BLaER1 (cell line): ENCODE measurements around the gene EML2.

ENCODE experiments used
- H3K27ac ChIP-seq: shearing (Covaris generic); formaldehyde crosslinking; 2 replicates; pipeline ENCODE4 v1.8.1; 2022
- H3K27me3 ChIP-seq: shearing (Covaris generic); formaldehyde crosslinking; 2 replicates; pipeline ENCODE4 v1.8.1; 2022
- H3K36me3 ChIP-seq: shearing (Covaris generic); formaldehyde crosslinking; 2 replicates; pipeline ENCODE4 v1.8.1; 2022
- H3K4me1 ChIP-seq: shearing (Covaris generic); formaldehyde crosslinking; 2 replicates; pipeline ENCODE4 v1.8.1; 2022
- H3K4me2 ChIP-seq: shearing (Covaris generic); formaldehyde crosslinking; 2 replicates; pipeline ENCODE4 v1.8.1; 2022
- H3K4me3 ChIP-seq: shearing (Covaris generic); formaldehyde crosslinking; 2 replicates; pipeline ENCODE4 v1.8.1; 2022
- H3K9ac ChIP-seq: shearing (Covaris generic); formaldehyde crosslinking; 2 replicates; pipeline ENCODE4 v1.8.1; 2022
- H3K9me3 ChIP-seq: shearing (Covaris generic); formaldehyde crosslinking; 2 replicates; pipeline ENCODE4 v1.8.1; 2022
- H4K20me1 ChIP-seq: shearing (Covaris generic); formaldehyde crosslinking; 2 replicates; pipeline ENCODE4 v1.8.1; 2022
- Cebpa-rat ChIP-seq: shearing (Covaris generic); IDR thresholded peaks from 2 replicates; pipeline ENCODE4 v1.8.1; 2022

Gene EML2

DNA sequence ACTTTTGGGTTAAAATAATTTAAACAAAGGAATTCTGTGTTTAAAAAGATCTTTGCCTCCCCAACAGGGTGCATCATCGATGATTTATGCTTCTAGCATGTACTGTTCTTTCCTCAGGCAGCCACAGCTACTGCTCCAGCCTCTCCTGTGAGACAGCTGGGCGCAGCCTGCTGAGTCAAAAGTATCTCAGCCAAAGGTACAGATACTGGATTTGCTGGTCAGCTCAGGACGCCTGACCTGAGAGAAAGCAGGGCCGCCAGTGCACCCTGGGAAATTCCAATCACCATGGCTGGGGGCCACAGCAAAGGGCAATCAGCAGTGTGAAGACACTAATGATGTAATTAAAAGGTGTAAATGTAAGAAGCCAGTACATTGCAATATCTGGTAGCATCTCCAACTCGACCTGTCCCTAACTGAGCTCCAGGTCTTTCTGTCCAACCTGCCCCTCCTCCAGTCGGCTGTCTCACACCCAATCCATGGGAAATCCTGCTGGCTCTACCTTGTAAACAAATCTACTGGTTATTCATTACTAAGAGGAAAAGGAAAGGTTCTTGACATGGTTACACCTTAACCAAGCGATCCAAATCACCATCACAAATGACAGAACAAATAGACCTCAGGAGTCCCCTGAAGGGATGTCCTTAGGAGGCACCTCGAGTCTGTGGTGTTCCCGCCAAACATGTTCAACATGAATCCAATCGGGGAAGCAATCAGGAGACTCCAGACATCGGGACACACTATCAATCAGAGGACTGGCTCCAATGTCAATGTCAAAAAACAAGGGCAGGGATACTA lies 61.9 kb downstream of the EML2 start:
- Histone ChIP-seq H3K4me3 (no peak overlapping the region), H3K9ac (no peak overlapping the region), H3K4me1 (peaks cover 7% of the 10 kb centered on the region; the same call in 1 of the 2 replicates), H3K9me3 (no peaks in the 10 kb centered on the region), H3K27ac (no peak overlapping the region), H3K27me3 (no peaks in the 10 kb centered on the region), H3K4me2 (no peak overlapping the region), H4K20me1 (peaks cover 20% of the 10 kb centered on the region; the same call in 1 of the 2 replicates), H3K36me3 (0 out of 2 replicates have a peak, but pooled peaks cover 9% of the 10 kb centered on the region)
- no peak for TF ChIP-seq Cebpa-rat

DNA sequence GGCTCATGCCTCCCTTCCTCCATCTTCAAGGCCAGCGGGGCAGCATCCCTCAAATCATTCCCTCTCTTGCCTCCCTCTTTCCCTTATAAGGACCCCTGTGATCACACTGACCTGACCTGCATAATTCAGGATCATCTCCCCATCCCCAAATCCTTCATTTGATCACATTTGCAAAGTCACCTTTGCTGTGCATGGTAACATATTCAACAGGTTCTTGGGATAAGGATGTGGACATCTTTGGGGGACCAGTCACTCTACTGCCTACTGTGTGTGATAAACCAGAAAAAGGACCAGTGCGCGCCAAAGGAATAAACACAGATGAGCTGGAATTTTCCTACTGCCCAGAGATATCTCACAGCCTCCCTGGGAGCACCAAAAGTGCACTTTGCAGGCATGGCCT lies 62.5 kb downstream of the EML2 start:
- Histone ChIP-seq H3K27me3 (no peaks in the 10 kb centered on the region), H3K4me2 (no peak overlapping the region), H4K20me1 (peaks cover 20% of the 10 kb centered on the region; the same call in 1 of the 2 replicates), H3K27ac (no peak overlapping the region), H3K9ac (no peak overlapping the region), H3K4me1 (peaks cover 7% of the 10 kb centered on the region; the same call in 1 of the 2 replicates), H3K4me3 (no peak overlapping the region), H3K36me3 (0 out of 2 replicates have a peak, but pooled peaks cover 6% of the 10 kb centered on the region), H3K9me3 (no peaks in the 10 kb centered on the region)
- no peak for TF ChIP-seq Cebpa-rat

DNA sequence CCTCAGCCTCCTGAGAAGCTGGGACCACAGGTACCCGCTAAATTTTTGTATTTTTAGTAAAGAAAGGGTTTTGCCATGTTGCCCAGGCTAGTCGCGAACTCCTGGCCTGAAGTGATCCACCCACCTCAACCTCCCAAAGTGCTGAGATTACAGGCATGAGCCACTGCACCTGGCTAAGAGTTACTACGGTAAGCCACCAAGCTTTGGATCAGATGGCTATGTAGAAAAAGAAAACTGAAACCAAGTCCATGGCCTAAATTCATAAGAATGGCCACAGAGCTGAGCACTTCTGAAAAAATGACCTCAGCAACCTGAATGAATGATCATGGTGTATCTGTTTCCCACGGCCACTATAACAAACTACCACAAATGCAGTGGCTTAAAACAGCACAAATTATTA lies 64.0 kb downstream of the EML2 start:
- H3K4me2 ChIP-seq = no peak overlapping the region
- H3K9me3 ChIP-seq = no peaks in the 10 kb centered on the region
- H3K27ac ChIP-seq = no peak overlapping the region
- no peaks in the 10 kb centered on the region for H3K27me3 ChIP-seq
- peaks cover 20% of the 10 kb centered on the region; the same call in 1 of the 2 replicates for H4K20me1 ChIP-seq
- H3K4me3 ChIP-seq = no peak overlapping the region
- peaks cover 7% of the 10 kb centered on the region; the same call in 1 of the 2 replicates for H3K4me1 ChIP-seq
- H3K9ac ChIP-seq = no peak overlapping the region
- TF ChIP-seq Cebpa-rat = no peak
- 0 out of 2 replicates have a peak, but pooled peaks cover 3% of the 10 kb centered on the region for H3K36me3 ChIP-seq

DNA sequence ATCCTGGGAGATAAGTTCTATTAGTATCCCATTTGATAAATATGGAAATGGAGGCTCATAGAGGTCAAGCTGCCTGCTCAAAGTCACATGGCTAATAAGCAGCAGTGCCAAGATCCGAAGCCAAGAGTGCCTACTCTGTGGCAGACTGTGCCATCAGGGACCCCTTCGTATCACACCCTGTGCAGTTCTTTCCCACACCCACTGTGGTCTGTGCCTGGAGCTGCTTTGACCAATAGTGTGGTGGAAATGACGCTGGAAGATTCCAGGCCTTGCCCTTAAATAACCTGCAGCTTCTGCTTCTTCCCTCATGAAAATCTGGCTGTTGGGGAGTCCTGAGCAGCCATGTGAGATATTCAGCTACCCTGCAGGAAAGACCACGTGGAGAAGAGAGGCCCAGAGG lies 64.7 kb downstream of the EML2 start:
- H3K4me2 ChIP-seq = no peak overlapping the region
- H3K4me3 ChIP-seq = no peak overlapping the region
- H3K27me3 ChIP-seq = no peaks in the 10 kb centered on the region
- peaks cover 20% of the 10 kb centered on the region; the same call in 1 of the 2 replicates for H4K20me1 ChIP-seq
- no peak for TF ChIP-seq Cebpa-rat
- no peaks in the 10 kb centered on the region for H3K9me3 ChIP-seq
- H3K9ac ChIP-seq = no peak overlapping the region
- H3K27ac ChIP-seq = no peak overlapping the region
- H3K4me1 ChIP-seq = peaks cover 7% of the 10 kb centered on the region; the same call in 1 of the 2 replicates
- peaks cover 8% of the 10 kb centered on the region; the same call in 1 of the 2 replicates for H3K36me3 ChIP-seq

DNA sequence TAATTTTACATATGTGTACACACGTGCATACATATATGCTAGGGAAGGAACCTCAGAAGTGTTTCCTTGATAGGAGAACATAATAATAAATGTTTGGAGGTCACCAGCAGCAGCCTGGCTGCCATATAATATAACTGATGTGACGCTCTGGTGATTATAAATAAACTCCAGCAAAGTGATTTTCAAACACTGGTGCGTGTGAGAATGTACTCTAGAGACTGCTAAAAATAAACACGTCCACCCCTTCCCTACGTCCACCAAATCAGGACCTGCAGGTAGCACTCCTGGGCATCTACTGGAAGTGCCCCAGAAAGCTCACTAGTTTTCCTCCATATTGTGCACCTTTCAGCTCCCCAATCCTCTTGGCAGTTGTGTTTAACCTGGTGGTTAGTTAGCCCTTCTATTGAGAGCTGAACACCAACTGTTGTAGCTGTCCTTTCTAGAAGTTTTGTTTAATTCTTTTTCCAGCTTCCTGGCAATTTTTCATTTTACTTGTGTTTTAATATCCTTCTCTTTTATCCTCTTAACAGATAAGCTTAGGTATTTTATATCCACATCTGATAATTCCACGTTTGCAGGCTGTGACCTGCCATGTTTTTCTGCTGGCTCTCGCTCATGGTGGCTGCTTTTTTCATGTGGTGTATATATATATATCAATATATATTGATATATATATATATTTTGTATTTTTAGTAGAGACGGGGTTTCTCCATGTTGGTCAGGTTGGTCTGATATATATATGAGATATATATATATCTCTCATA lies 67.6 kb downstream of the EML2 start:
- Histone ChIP-seq H4K20me1 (peaks cover 33% of the 10 kb centered on the region; the same call in 1 of the 2 replicates), H3K27me3 (no peaks in the 10 kb centered on the region), H3K9me3 (no peaks in the 10 kb centered on the region), H3K9ac (no peak overlapping the region), H3K27ac (no peak overlapping the region), H3K36me3 (peaks cover 11% of the 10 kb centered on the region; the same call in 1 of the 2 replicates), H3K4me2 (no peak overlapping the region), H3K4me3 (no peak overlapping the region), H3K4me1 (peaks cover 7% of the 10 kb centered on the region; the same call in 1 of the 2 replicates)
- no peak for TF ChIP-seq Cebpa-rat

DNA sequence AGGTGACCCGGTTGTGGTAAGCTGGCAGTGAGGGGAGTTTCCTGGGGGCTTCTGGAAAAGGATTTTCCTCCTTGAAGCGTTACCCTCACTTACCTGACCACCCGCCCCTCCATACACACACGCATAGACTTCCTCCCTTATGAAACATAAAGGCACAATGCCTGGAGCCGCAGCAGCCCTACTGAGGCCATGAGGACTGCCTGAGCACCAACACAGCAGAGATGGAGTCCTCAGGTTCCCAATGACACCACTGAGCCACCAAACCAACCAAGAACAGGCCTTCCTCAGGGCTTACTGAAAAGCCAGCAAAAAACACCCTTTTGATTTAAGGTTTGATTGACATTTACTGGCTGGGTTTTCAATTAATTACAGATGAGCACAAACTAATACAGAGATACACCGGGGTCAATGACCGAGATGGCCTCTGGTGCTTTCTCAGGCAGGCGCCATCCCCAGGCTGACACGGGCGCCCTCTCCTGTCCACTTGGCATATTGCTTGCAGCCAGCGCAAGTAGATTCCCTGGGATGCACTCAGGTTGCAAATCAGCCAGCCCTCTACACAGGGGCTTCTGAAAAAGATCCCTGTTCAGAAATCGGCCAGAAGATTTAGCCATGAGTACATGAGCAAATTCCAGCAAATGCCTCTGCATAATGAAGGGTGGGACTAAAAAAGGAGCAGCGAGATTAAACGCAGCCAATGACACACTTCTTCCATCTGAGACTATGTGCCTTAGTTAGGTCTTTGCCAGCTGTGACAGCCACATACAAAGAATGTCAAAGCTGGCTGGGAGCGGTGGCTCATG lies 69.4 kb downstream of the EML2 start:
- no peak overlapping the region for H3K4me3 ChIP-seq
- H3K36me3 ChIP-seq = peaks cover 11% of the 10 kb centered on the region; the same call in 1 of the 2 replicates
- no peaks in the 10 kb centered on the region for H3K4me1 ChIP-seq
- peaks cover 23% of the 10 kb centered on the region; the same call in 1 of the 2 replicates for H4K20me1 ChIP-seq
- H3K27me3 ChIP-seq = no peaks in the 10 kb centered on the region
- H3K27ac ChIP-seq = no peak overlapping the region
- TF ChIP-seq Cebpa-rat = no peak
- H3K9me3 ChIP-seq = no peaks in the 10 kb centered on the region
- H3K4me2 ChIP-seq = no peak overlapping the region
- H3K9ac ChIP-seq = no peak overlapping the region

DNA sequence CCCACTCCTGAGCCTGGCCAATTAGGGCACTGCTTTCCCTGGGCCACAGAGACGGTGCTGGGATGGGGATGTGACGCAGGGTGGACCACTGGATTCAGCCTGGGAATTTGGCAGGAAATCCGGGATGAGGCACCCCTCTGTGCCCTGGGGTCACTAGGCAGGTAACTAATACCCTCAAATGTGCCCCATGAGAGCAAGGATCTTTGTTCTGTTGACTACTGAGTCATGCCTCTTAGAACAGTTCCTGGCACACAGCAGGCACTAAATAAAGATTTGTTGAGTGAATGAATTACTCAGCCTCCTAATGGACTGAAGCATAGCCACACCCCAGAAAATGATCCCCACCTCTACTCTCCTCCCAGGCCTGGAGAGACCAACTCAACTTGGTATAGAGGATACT lies 70.5 kb downstream of the EML2 start:
- Histone ChIP-seq H3K4me3 (no peak overlapping the region), H3K27ac (no peak overlapping the region), H3K4me2 (no peak overlapping the region), H3K36me3 (peaks cover 11% of the 10 kb centered on the region; the same call in 1 of the 2 replicates), H3K27me3 (no peaks in the 10 kb centered on the region), H3K4me1 (peaks cover 5% of the 10 kb centered on the region; the same call in 1 of the 2 replicates), H4K20me1 (peaks cover 27% of the 10 kb centered on the region; the same call in 1 of the 2 replicates), H3K9me3 (no peaks in the 10 kb centered on the region), H3K9ac (no peak overlapping the region)
- TF ChIP-seq Cebpa-rat = no peak

DNA sequence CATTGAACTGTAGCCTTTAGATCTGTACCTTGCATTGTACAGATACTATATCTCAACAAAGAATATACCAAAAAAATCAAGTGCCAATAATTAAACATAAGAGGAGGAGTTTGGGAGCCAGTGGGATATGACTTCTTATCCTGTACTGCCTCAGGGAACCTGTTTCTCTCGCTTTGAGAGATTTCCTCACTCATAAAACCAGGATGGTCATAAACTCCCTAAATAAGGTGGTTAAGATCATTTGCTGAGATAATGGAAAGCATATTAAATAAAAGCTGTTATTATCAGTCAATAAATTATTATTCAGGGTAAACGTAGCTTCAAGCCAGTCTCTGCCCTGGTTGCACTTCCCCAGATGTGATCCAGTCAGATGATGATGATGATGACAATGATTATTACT lies 71.6 kb downstream of the EML2 start:
- H3K4me1 ChIP-seq = peaks cover 5% of the 10 kb centered on the region; the same call in 1 of the 2 replicates
- peaks cover 12% of the 10 kb centered on the region; the same call in 1 of the 2 replicates for H3K36me3 ChIP-seq
- H3K9ac ChIP-seq = no peak overlapping the region
- no peak overlapping the region for H3K27ac ChIP-seq
- no peaks in the 10 kb centered on the region for H3K27me3 ChIP-seq
- H4K20me1 ChIP-seq = peaks cover 27% of the 10 kb centered on the region; the same call in 1 of the 2 replicates
- no peak overlapping the region for H3K4me2 ChIP-seq
- no peak overlapping the region for H3K4me3 ChIP-seq
- no peaks in the 10 kb centered on the region for H3K9me3 ChIP-seq
- no peak for TF ChIP-seq Cebpa-rat

DNA sequence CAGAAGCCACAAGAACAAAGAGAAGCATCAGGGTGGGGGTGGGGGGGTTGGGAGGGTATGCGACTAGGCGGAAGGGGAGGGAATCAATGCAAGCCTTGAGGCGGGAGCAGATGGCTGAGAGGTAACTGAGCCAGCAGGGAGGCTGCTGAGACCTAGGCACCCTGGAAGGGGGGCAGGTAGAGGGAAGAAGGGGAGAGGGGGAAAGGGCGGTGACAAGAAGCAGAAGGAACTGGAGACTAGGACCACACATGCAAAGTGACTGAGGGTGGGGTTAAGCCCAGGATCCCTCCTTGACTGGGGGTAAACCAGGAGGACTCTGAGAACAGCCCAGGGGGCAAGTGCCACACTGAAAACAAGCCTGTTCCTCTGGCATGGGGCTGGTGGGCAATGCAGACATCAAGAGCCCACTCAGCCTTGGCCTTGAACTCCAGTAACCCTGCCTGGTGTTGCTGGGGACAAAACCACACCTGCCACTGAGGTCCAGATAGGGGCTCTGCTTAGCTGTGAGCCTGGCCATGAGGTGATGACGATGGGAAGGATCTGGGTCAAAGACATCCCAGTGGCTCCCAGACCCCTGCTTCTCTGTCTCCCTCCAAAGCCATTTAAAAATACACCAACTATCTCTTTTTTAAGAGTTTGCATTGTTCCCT lies 74.9 kb downstream of the EML2 start:
- H4K20me1 ChIP-seq = peaks cover 27% of the 10 kb centered on the region; the same call in 1 of the 2 replicates
- no peaks in the 10 kb centered on the region for H3K27me3 ChIP-seq
- no peak for TF ChIP-seq Cebpa-rat
- peaks cover 5% of the 10 kb centered on the region; the same call in 1 of the 2 replicates for H3K4me1 ChIP-seq
- H3K9ac ChIP-seq = no peak overlapping the region
- peaks cover 3% of the 10 kb centered on the region; the same call in 1 of the 2 replicates for H3K36me3 ChIP-seq
- H3K27ac ChIP-seq = no peak overlapping the region
- no peaks in the 10 kb centered on the region for H3K9me3 ChIP-seq
- H3K4me2 ChIP-seq = no peak overlapping the region
- no peak overlapping the region for H3K4me3 ChIP-seq
